HepG2 (cell line): Measurements from ENCODE around the gene PIP4K2C. TPM values are rescaled to one million over a fixed set of nuclear protein-coding genes. Genes with fewer than 3 reads are reported as not detected.

Experiments used
- BORCS8-MEF2B ChIP-seq: sonication (generic); formaldehyde crosslinking; IDR thresholded peaks from 2 replicates; pipeline ENCODE4 v1.8.0; 2022; ENCODE audit warnings: mild to moderate bottlenecking, missing genetic modification reagents
- KAT2B ChIP-seq: fragments of 150-350 bp; IDR thresholded peaks from 2 replicates; pipeline ENCODE4 v1.6.1; 2014; ENCODE audit warnings: low read depth, low read length, borderline replicate concordance
- KLF13 ChIP-seq: sonication (generic); formaldehyde crosslinking; IDR thresholded peaks from 2 replicates; pipeline ENCODE4 v1.4.0; 2020; ENCODE audit warnings: mild to moderate bottlenecking, missing genetic modification reagents
- NFE2L2 ChIP-seq: fragments of 150-350 bp; IDR thresholded peaks from 2 replicates; pipeline ENCODE4 v1.6.1; 2014; ENCODE audit warnings: low read length
- NR2F6 ChIP-seq, 2 experiments: IDR thresholded peaks; 2 replicates each; pipeline ENCODE4 v1.6.1; 2016; ENCODE audit warnings: antibody characterized with exemption in 1 of 2, mild to moderate bottlenecking in 1 of 2
- PRMT3 ChIP-seq: sonication (generic); formaldehyde crosslinking; IDR thresholded peaks from 2 replicates; pipeline ENCODE4 v1.8.1; 2022; ENCODE audit warnings: low read depth, mild to moderate bottlenecking, moderate library complexity, missing genetic modification reagents, borderline replicate concordance
- WIZ ChIP-seq: sonication (generic); formaldehyde crosslinking; IDR thresholded peaks from 2 replicates; pipeline ENCODE4 v1.5.1; 2020; ENCODE audit warnings: mild to moderate bottlenecking, missing genetic modification reagents
- ZBTB7A ChIP-seq: sonication (generic); formaldehyde crosslinking; IDR thresholded peaks from 2 replicates; pipeline ENCODE4 v1.8.0; 2022; ENCODE audit warnings: mild to moderate bottlenecking, missing genetic modification reagents
- ZFX ChIP-seq: sonication (generic); formaldehyde crosslinking; IDR thresholded peaks from 2 replicates; pipeline ENCODE4 v1.4.0; 2020; ENCODE audit warnings: mild to moderate bottlenecking, low read depth, missing genetic modification reagents, moderate library complexity
- ZNF546 ChIP-seq: sonication (generic); formaldehyde crosslinking; conservative IDR thresholded peaks from 2 replicates; pipeline ENCODE4 v1.8.1; 2023; ENCODE audit warnings: mild to moderate bottlenecking, missing genetic modification reagents
- ZNF550 ChIP-seq: sonication (generic); formaldehyde crosslinking; IDR thresholded peaks from 2 replicates; pipeline ENCODE4 v1.4.0; 2020; ENCODE audit warnings: mild to moderate bottlenecking, missing genetic modification reagents, borderline replicate concordance
- ZNF780A ChIP-seq: sonication (generic); formaldehyde crosslinking; IDR thresholded peaks from 2 replicates; pipeline ENCODE4 v1.8.0; 2022; ENCODE audit warnings: mild to moderate bottlenecking, missing genetic modification reagents, moderate library complexity
- polyA plus RNA-seq, 8 experiments: library from polyadenylated mRNA; depleted of rRNA in 3 of 8; stranded (reverse) in 7 of 8; unstranded in 1 of 8; fragments of >200 nt; fragmentation: Illumina TruSeq in 4 of 8; extraction: Trizol in 4 of 8; gene quantifications; 2 replicates each; pipeline versions ENCODE4 v1.2.1 to v1.2.3, GENCODE V29; 2011 to 2016; ENCODE audit warnings: low read depth in 4 of 8, missing spikeins in 1 of 8, mixed read lengths in 1 of 8; ENCODE audit not compliant: insufficient read depth in 1 of 8
- total RNA-seq, 5 experiments: library from RNA; depleted of rRNA; stranded (reverse); fragments of >200 nt; fragmentation: Illumina TruSeq; extraction: Trizol; gene quantifications; 2 replicates each; pipeline ENCODE4 v1.2.3, GENCODE V29; 2016; ENCODE audit warnings: low read depth in 1 of 5
- TF ChIP-seq, protein P1 (sequence below): sonication (generic); formaldehyde crosslinking; IDR thresholded peaks from 2 replicates; pipeline ENCODE4 v1.8.1; 2023; ENCODE audit warnings: missing genetic modification reagents, inconsistent platforms, borderline replicate concordance
- TF ChIP-seq, protein P2 (sequence below): sonication (generic); formaldehyde crosslinking; IDR thresholded peaks from 2 replicates; pipeline ENCODE4 v1.4.0; 2020; ENCODE audit warnings: missing genetic modification reagents; ENCODE audit errors: not compliant biosample characterization
- TF ChIP-seq, protein P3 (sequence below): sonication (generic); formaldehyde crosslinking; IDR thresholded peaks from 2 replicates; pipeline ENCODE4 v1.5.0; 2020; ENCODE audit warnings: missing genetic modification reagents
- TF ChIP-seq, protein P4 (sequence below): IDR thresholded peaks from 2 replicates; pipeline ENCODE4 v1.6.1; 2016; ENCODE audit warnings: missing genetic modification reagents, missing compliant biosample characterization
- TF ChIP-seq, protein P5 (sequence below): sonication (generic); formaldehyde crosslinking; conservative IDR thresholded peaks from 2 replicates; pipeline ENCODE4 v1.8.1; 2023; ENCODE audit warnings: missing genetic modification reagents
- TF ChIP-seq, protein P6 (sequence below): sonication (generic); formaldehyde crosslinking; IDR thresholded peaks from 2 replicates; pipeline ENCODE4 v1.5.0; 2020; ENCODE audit warnings: mild to moderate bottlenecking, missing genetic modification reagents
- TF ChIP-seq, protein P7 (sequence below), 2 experiments: fragments of 450-650 bp in 1 of 2; sonication (generic) in 1 of 2; formaldehyde crosslinking; IDR thresholded peaks; 2 replicates each; pipeline versions ENCODE4 v1.5.0 to v1.8.0; 2020 to 2022; ENCODE audit warnings: mild to moderate bottlenecking in 1 of 2, missing genetic modification reagents in 1 of 2

Gene PIP4K2C
- total and polyA plus RNA-seq, 2 of the 13 experiments (the other 11 are each of a cell fraction or from before 2014, with no cell fraction given), result 23.3 to 26.4 TPM

DNA sequence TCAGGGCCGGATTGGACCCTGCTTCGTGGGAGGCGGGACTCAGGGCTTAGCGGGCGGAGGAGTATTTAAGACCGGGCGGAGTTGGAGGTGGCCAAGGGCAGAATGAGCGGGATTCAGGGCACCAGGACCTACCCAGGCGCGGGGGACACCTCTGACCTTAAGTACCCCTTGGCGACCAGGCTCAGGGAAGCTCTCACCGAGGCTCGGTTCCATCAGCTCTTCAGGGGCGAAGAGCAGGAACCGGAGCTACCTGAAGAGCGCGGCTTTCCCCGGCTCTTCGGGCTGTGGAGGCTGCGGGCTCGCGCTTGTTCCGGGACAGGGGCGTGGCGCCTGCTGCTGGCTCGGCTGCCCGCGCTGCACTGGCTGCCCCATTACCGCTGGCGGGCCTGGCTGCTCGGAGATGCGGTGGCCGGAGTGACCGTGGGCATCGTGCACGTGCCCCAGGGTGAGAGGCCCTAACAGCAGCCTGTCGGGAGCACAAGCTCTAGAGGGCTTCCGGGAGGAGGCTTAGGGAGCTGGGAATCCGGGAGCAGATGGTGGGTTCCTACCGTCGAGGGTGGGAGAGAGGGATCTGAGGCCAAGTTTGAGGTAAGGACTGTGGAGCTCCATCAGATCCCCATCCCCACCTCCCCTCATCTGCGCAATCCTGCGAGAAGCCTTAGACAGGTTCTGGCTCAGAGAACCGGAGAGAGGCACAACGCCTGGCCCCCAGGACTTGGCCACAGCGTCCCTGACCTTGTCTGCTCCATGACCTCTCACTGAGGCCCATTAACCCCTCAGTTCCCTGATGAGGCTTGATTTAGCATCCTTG, 28.6 kb downstream of the PIP4K2C start (continued):
- no peak for TF ChIP-seq ZBTB7A (CRISPR knock-in tag)
- TF ChIP-seq ZFX (CRISPR knock-in tag), result peak; percentile 30
- TF ChIP-seq BORCS8-MEF2B, result no peak
- TF ChIP-seq, protein P1, sequence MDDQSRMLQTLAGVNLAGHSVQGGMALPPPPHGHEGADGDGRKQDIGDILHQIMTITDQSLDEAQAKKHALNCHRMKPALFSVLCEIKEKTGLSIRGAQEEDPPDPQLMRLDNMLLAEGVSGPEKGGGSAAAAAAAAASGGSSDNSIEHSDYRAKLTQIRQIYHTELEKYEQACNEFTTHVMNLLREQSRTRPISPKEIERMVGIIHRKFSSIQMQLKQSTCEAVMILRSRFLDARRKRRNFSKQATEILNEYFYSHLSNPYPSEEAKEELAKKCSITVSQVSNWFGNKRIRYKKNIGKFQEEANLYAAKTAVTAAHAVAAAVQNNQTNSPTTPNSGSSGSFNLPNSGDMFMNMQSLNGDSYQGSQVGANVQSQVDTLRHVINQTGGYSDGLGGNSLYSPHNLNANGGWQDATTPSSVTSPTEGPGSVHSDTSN (CRISPR knock-in tag), result no peak
- no peak for TF ChIP-seq ZNF550 (CRISPR knock-in tag)
- TF ChIP-seq KAT2B, result no peak
- TF ChIP-seq, protein P2, sequence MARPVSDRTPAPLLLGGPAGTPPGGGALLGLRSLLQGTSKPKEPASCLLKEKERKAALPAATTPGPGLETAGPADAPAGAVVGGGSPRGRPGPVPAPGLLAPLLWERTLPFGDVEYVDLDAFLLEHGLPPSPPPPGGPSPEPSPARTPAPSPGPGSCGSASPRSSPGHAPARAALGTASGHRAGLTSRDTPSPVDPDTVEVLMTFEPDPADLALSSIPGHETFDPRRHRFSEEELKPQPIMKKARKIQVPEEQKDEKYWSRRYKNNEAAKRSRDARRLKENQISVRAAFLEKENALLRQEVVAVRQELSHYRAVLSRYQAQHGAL (CRISPR knock-in tag), result no peak
- TF ChIP-seq NFE2L2, result no peak
- no peak for TF ChIP-seq WIZ (CRISPR knock-in tag)
- TF ChIP-seq NR2F6 (IDR thresholded peaks at IDR 0.05), result 0 out of 2 replicates have a peak, but pooled peaks have one; percentile 37
- peak; percentile 33 for TF ChIP-seq NR2F6 (CRISPR knock-in tag; IDR thresholded peaks at IDR 0.05)
- TF ChIP-seq, protein P3, sequence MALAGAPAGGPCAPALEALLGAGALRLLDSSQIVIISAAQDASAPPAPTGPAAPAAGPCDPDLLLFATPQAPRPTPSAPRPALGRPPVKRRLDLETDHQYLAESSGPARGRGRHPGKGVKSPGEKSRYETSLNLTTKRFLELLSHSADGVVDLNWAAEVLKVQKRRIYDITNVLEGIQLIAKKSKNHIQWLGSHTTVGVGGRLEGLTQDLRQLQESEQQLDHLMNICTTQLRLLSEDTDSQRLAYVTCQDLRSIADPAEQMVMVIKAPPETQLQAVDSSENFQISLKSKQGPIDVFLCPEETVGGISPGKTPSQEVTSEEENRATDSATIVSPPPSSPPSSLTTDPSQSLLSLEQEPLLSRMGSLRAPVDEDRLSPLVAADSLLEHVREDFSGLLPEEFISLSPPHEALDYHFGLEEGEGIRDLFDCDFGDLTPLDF, result no peak
- TF ChIP-seq PRMT3 (CRISPR knock-in tag), result peak; percentile 69; the same call in 1 of the 2 replicates
- TF ChIP-seq, protein P4, sequence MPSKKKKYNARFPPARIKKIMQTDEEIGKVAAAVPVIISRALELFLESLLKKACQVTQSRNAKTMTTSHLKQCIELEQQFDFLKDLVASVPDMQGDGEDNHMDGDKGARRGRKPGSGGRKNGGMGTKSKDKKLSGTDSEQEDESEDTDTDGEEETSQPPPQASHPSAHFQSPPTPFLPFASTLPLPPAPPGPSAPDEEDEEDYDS (CRISPR knock-in tag), result no peak
- TF ChIP-seq, protein P5, sequence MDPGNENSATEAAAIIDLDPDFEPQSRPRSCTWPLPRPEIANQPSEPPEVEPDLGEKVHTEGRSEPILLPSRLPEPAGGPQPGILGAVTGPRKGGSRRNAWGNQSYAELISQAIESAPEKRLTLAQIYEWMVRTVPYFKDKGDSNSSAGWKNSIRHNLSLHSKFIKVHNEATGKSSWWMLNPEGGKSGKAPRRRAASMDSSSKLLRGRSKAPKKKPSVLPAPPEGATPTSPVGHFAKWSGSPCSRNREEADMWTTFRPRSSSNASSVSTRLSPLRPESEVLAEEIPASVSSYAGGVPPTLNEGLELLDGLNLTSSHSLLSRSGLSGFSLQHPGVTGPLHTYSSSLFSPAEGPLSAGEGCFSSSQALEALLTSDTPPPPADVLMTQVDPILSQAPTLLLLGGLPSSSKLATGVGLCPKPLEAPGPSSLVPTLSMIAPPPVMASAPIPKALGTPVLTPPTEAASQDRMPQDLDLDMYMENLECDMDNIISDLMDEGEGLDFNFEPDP, result no peak
- TF ChIP-seq ZNF780A (CRISPR knock-in tag), result no peak
- TF ChIP-seq ZNF546, result no peak
- TF ChIP-seq KLF13 (CRISPR knock-in tag), result no peak
- TF ChIP-seq, protein P6, sequence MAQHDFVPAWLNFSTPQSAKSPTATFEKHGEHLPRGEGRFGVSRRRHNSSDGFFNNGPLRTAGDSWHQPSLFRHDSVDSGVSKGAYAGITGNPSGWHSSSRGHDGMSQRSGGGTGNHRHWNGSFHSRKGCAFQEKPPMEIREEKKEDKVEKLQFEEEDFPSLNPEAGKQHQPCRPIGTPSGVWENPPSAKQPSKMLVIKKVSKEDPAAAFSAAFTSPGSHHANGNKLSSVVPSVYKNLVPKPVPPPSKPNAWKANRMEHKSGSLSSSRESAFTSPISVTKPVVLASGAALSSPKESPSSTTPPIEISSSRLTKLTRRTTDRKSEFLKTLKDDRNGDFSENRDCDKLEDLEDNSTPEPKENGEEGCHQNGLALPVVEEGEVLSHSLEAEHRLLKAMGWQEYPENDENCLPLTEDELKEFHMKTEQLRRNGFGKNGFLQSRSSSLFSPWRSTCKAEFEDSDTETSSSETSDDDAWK (CRISPR knock-in tag), result no peak
- TF ChIP-seq, protein P7, sequence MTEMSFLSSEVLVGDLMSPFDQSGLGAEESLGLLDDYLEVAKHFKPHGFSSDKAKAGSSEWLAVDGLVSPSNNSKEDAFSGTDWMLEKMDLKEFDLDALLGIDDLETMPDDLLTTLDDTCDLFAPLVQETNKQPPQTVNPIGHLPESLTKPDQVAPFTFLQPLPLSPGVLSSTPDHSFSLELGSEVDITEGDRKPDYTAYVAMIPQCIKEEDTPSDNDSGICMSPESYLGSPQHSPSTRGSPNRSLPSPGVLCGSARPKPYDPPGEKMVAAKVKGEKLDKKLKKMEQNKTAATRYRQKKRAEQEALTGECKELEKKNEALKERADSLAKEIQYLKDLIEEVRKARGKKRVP (CRISPR knock-in tag; IDR thresholded peaks at IDR 0.05), result no peak
